GM18517 (cell line): Measurements from ENCODE around the gene MMD.
A peak's percentile ranks its signal among the peaks of the same experiment; 100 is the strongest.
"Not testable (repeated sequence)": the region's sequence is repeated elsewhere in the genome, so short reads cannot be mapped to it uniquely, and the experiment has no call there.

Source experiments
- ATAC-seq: cut with Tn5 transposase; IDR thresholded peaks from one replicate; pipeline ENCODE4 v1.9.1; 2021; ENCODE audit warnings: mild to moderate bottlenecking, moderate library complexity; ENCODE audit not compliant: unreplicated experiment

MMD gene

GRCh38 chr17:55444471-55445441 is 23.1 kb upstream of the MMD start:
- ATAC-seq: peak; percentile 74

- ATAC-seq: no peak
These were observed 22.3 kb upstream of the MMD start for GRCh38 chr17:55443904-55444303.

- ATAC-seq: no peak
These were observed 21.5 kb upstream of the MMD start for GRCh38 chr17:55442953-55443683.

GRCh38 chr17:55442462-55442861 is 20.8 kb upstream of the MMD start:
- no peak for ATAC-seq

GRCh38 chr17:55441544-55441943 is 19.9 kb upstream of the MMD start:
- ATAC-seq: no peak

- no peak for ATAC-seq
These were observed 18.8 kb upstream of the MMD start for GRCh38 chr17:55440391-55440790.

GRCh38 chr17:55437159-55437605 is 15.5 kb upstream of the MMD start:
- ATAC-seq: peak; percentile 79

- peak; percentile 17 for ATAC-seq
These were observed 14.9 kb upstream of the MMD start for GRCh38 chr17:55436224-55437158.

- no peak for ATAC-seq
These were observed 13.8 kb upstream of the MMD start for GRCh38 chr17:55435408-55435807.

GRCh38 chr17:55434721-55435120 is 13.1 kb upstream of the MMD start:
- ATAC-seq: no peak

- no peak for ATAC-seq
These were observed 12.2 kb upstream of the MMD start for GRCh38 chr17:55433629-55434422.

- ATAC-seq: no peak
These were observed 11.5 kb upstream of the MMD start for GRCh38 chr17:55433029-55433628.

GRCh38 chr17:55432358-55433028 is 10.9 kb upstream of the MMD start:
- no peak for ATAC-seq

GRCh38 chr17:55431914-55432313 is 10.3 kb upstream of the MMD start:
- ATAC-seq: not testable (repeated sequence)

GRCh38 chr17:55430541-55431288 is 9.1 kb upstream of the MMD start:
- no peak for ATAC-seq

GRCh38 chr17:55427587-55427882 is 5.9 kb upstream of the MMD start:
- ATAC-seq: peak; percentile 27

- peak; percentile 51 for ATAC-seq
These were observed 5.4 kb upstream of the MMD start for GRCh38 chr17:55426851-55427586.
